GM12864 (cell line): ENCODE results near the gene OR6C1.
"Not testable (repeated sequence)": the region's sequence is repeated elsewhere in the genome, so short reads cannot be mapped to it uniquely, and the experiment has no call there.

Experiments used
- DNase-seq: peaks from one replicate; pipeline ENCODE4 v3.0.0-alpha.2; 2011; ENCODE audit warnings: low read depth
- H3K4me3 ChIP-seq: 2 replicates; pipeline ENCODE4 v1.5.1; 2011; ENCODE audit warnings: mild to moderate bottlenecking, low read depth, low read length, control low read depth
- TF ChIP-seq, protein P1 (sequence below): IDR thresholded peaks from 2 replicates; pipeline ENCODE4 v1.5.1; 2011; ENCODE audit warnings: low read depth, mild to moderate bottlenecking, moderate library complexity, low read length, control low read depth, inconsistent platforms; ENCODE audit errors: missing control alignments

Gene OR6C1

DNA sequence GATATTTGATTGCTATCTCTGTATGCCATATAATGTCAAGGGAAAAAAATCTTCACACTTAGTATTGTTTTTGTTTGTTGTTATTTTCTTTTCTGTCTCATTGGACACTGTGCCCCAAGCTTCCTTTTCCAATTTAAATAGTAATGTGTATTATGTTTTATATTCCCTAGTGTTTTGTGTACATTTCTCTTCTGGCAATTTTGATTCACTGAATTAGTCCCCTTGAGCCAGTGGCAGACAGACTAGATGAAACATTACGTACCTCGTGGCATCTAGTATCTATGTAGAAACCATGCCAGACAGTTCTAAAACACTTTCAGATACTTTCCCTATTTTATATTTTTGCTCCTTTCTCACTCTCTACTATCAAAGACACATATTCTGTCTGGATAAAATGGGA lies at the start of gene OR6C1:
TSS of gene OR6C1 (plus strand) at position 301 of the 400 bp plus-strand sequence. CDS start 6,257 bp downstream, outside the sequence.
- TF ChIP-seq, protein P1, sequence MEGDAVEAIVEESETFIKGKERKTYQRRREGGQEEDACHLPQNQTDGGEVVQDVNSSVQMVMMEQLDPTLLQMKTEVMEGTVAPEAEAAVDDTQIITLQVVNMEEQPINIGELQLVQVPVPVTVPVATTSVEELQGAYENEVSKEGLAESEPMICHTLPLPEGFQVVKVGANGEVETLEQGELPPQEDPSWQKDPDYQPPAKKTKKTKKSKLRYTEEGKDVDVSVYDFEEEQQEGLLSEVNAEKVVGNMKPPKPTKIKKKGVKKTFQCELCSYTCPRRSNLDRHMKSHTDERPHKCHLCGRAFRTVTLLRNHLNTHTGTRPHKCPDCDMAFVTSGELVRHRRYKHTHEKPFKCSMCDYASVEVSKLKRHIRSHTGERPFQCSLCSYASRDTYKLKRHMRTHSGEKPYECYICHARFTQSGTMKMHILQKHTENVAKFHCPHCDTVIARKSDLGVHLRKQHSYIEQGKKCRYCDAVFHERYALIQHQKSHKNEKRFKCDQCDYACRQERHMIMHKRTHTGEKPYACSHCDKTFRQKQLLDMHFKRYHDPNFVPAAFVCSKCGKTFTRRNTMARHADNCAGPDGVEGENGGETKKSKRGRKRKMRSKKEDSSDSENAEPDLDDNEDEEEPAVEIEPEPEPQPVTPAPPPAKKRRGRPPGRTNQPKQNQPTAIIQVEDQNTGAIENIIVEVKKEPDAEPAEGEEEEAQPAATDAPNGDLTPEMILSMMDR: no peak
- H3K4me3 ChIP-seq: no peak within 1 kb of the TSS
- DNase-seq: no peak

DNA sequence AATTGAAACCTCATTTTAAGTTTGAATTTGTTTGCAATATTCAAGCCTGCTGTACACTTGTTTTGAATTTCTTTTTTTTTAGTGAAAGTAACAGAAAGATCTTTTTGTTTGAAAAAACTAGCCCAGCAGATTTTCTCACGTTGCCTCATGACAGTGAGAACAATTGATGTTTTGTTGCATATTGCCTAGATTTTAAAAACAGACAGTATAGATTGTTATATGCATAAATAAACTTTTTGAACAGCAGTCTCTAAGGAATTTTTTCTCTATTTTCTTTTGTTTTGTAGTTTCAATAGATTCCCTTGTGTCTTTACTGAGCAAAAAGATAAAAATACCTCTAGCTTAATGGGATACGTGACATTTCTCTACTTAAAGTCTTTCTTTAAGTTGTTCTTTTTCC lies 33.2 kb upstream of the OR6C1 start:
- TF ChIP-seq, protein P1: no peak
- no peak overlapping the region for H3K4me3 ChIP-seq
- DNase-seq: no peak

DNA sequence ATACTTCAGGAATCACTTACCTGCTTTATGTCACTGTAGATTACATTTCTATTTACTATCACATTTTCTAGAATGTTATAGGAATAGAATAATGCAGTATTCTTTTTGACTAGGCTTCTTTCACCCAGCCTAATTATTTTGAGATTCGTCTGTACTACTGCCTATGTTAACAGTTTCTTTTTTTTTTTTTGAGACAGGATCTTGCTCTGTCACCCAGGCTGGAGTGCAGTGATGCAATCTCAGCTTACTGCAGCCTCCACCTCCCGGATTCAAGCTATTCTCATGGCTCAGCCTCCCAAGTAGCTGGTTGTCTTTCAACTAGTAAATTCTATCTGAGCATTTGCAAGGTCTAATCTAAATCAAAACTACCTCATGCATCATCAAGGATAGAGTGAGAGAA lies 24.1 kb upstream of the OR6C1 start:
- H3K4me3 ChIP-seq: no peak overlapping the region
- DNase-seq: no peak
- TF ChIP-seq, protein P1: no peak

DNA sequence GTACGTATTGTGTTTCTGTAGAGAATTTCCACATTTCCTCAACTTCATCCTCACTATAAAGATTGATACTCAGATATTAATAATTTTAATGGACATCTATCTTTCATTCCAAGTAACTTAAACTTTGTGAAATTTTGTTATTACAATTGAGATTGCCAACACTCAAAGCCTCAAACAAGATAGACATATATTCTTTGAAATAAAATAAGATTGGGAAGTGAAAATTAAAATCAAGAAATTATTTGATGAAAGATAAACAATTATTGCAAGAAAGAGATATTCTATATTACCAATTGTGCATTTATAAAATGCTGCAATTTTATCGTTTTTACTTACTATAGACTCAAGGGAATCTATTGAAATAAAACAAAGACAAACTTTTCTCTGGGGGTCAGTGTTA lies 17.7 kb upstream of the OR6C1 start, which contains the start of gene OR6C6:
TSS of gene OR6C6 (minus strand) at position 101 of the 400 bp plus-strand sequence. CDS start 1,337 bp downstream, outside the sequence.
- TF ChIP-seq, protein P1: no peak
- DNase-seq: no peak
- H3K4me3 ChIP-seq: no peak within 1 kb of the TSS

DNA sequence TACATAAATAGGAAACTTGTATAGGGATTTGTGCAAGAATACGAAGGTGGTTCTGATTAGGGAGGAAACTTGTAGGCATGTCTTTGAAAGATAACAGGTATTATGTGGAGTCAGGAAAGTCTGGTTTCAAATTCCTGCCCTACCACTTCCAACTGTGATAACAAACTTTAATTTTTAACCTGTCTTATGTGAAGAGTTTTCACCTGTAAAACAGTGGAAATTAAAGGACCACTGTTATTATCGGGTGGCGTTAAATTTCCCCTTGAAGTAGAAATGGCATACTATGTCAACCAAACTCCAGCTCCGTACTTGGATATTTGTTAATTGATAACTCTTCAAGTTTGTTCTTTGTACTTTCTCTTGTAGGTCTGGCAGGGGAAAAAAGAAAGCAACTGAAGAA lies 6.1 kb downstream of the OR6C1 start:
- DNase-seq: no peak

DNA sequence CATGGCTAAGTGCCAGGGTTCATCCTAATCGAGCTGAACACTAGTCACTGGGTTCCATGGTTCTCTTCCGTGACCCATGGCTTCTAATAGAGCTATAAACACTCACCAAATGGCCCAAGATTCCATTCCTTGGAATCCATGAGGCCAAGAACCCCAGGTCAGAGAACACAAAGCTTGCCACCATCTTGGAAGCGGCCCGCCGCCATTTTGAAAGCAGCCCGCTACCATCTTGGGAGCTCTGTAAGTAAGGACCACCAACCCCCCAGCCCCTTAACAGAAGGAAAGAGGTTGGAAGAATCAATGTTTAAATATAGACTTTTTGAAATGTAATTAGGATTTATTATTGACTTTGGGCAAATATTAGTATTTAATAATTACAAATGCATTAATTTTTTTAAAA lies 11.7 kb downstream of the OR6C1 start:
- DNase-seq, H3K4me3 ChIP-seq: not testable (repeated sequence)

More for the DNA sequence above, 6.1 kb downstream of the OR6C1 start:
- TF ChIP-seq, protein P1: no peak
- H3K4me3 ChIP-seq: no peak overlapping the region

DNA sequence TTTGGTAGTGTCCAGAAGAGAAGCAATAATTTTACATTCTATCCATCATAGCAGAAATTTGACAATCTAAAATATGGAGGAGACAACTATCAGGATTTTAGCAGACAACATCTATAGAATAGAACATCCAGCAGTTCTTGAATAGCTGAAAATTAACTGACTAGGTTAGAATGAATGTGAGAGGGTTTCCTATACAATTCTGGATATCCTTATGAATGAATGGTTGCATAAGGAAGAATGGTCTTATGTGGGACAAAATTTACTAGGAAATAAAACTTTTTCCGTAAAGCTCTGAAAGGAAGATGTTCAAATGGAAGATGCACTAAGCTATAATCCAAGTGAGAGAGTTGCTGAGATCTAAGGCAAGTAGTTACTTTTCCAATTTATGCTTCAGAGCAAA lies 16.3 kb downstream of the OR6C1 start, which contains the start of gene OR6C3:
TSS of gene OR6C3 (plus strand) at position 301 of the 400 bp plus-strand sequence. CDS start 955 bp downstream, outside the sequence.
- no peak within 1 kb of the TSS for H3K4me3 ChIP-seq
- no peak for DNase-seq
- TF ChIP-seq, protein P1: no peak

DNA sequence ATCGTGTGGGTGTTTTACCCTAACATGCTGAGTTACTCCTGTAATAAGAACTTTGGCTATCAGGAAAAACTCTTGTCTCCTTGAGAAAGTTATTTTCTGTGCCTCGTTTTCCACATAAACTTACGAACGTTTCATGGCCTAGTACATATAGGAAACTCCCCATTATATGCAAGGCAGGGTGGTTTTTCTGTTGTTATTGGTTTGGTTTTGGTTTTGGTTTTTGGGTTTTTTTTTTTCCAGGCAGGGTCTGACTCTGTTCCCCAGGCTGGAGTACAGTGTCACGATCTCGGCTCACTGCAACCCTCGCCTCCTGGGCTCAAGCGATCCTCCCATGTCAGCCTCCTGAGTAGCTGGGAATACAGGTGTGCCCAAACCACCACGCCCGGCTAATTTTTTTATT lies 21.9 kb downstream of the OR6C1 start:
- TF ChIP-seq, protein P1: no peak
- no peak for DNase-seq
- H3K4me3 ChIP-seq: no peak overlapping the region

DNA sequence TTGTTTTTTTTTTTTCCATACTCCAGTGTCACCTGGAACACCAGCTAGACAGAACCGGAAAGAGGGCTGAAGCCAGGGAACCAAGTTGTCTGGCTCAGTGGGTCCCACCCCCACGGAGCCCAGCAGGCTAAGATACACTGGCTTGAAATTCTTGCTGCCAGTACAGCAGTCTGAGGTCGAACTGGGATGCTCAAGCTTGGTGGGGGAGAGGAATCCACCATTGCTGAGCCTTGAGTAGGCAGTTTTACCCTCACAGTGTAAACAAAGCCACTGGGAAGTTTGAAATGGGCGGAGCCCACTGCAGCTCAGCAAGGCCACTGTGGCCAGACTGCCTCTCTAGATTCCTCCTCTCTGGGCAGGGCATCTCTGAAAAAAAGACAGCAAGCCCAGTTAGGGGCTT lies 41.2 kb downstream of the OR6C1 start:
- H3K4me3 ChIP-seq, DNase-seq: not testable (repeated sequence)
